Activated T-cell treated with anti-CD3 and anti-CD28 coated beads, Interleukin-2, amount 50 U/mL, for 4 hours (primary cell): ENCODE data around the gene PIEZO1. TPM values are rescaled to one million over a fixed set of nuclear protein-coding genes. Genes with fewer than 3 reads are reported as not detected.
"Not testable (repeated sequence)": the region's sequence is repeated elsewhere in the genome, so short reads cannot be mapped to it uniquely, and the experiment has no call there.

Source experiments
- ATAC-seq, 2 donors: fragments of 200-7000 bp; cut with Tn5 transposase; one replicate each; pipeline ENCODE4 v1.10.0; 2021
- DNase-seq: peaks from one replicate; pipeline ENCODE4 v3.0.0-alpha.2; 2020
- H3K27me3 Mint-ChIP-seq: one replicate; pipeline ENCODE4 v1.8.0; 2021; ENCODE audit warnings: low read depth, mixed read lengths
- H3K36me3 Mint-ChIP-seq: one replicate; pipeline ENCODE4 v1.8.0; 2022; ENCODE audit warnings: mixed read lengths; ENCODE audit not compliant: insufficient read depth
- H3K4me1 Mint-ChIP-seq: one replicate; pipeline ENCODE4 v1.8.0; 2021; ENCODE audit warnings: low read depth, mixed read lengths
- H3K4me3 Mint-ChIP-seq: one replicate; pipeline ENCODE4 v1.8.0; 2021; ENCODE audit warnings: mild to moderate bottlenecking, moderate library complexity, mixed read lengths
- H3K9me3 Mint-ChIP-seq: one replicate; pipeline ENCODE4 v1.8.0; 2021; ENCODE audit warnings: mixed read lengths
- total RNA-seq, 3 donors: library from RNA; stranded (reverse); gene quantifications; one replicate each; pipeline ENCODE4 v1.2.1, GENCODE V29; 2021

Gene PIEZO1
- total RNA-seq, 3 donors from 2014 or later: 116 to 171 (median 139) TPM

- peaks cover 31% of the 10 kb centered on the region for H3K4me1 Mint-ChIP-seq
- no peaks in the 10 kb centered on the region for H3K36me3 Mint-ChIP-seq
- no peaks in the 10 kb centered on the region for H3K9me3 Mint-ChIP-seq
- DNase-seq (no peak), ATAC-seq (no peak)
- H3K27me3 Mint-ChIP-seq: no peaks in the 10 kb centered on the region
- no peak overlapping the region for H3K4me3 Mint-ChIP-seq
Measured at GRCh38 chr16:88775825-88776224, 9.2 kb downstream of the PIEZO1 start.

GRCh38 chr16:88774544-88775393 lies 10.3 kb downstream of the PIEZO1 start:
- H3K4me1 Mint-ChIP-seq: peaks cover 23% of the 10 kb centered on the region
- H3K27me3 Mint-ChIP-seq: no peaks in the 10 kb centered on the region
- ATAC-seq (no peak), DNase-seq (no peak)
- no peaks in the 10 kb centered on the region for H3K9me3 Mint-ChIP-seq
- no peak overlapping the region for H3K4me3 Mint-ChIP-seq
- no peaks in the 10 kb centered on the region for H3K36me3 Mint-ChIP-seq

DNA sequence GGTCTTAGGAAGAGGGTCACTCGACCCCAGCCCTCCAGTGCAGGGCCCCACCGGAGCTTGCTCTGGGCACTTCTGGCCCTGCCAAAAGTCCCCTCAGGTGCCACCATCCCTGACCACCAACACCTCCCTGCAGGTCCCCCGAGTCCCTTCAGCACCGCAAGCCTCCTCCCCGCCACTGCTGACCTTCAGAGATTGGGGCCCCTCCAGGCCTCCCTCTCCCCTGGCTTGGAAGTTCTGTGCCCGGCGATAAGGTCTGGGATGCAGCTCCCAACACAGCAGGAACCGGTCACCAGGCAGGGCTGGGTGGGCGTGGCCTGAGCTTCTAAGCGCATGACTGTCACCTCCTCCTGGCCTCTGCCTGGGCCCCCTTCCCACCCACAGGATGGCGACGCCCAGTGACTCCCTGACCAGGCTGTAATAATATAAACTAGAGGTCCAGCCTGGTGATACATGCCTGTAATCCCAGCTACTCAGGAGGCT lies 11.2 kb downstream of the PIEZO1 start:
- H3K4me1 Mint-ChIP-seq: peaks cover 25% of the 10 kb centered on the region
- H3K27me3 Mint-ChIP-seq: no peaks in the 10 kb centered on the region
- H3K4me3 Mint-ChIP-seq: no peak overlapping the region

DNA sequence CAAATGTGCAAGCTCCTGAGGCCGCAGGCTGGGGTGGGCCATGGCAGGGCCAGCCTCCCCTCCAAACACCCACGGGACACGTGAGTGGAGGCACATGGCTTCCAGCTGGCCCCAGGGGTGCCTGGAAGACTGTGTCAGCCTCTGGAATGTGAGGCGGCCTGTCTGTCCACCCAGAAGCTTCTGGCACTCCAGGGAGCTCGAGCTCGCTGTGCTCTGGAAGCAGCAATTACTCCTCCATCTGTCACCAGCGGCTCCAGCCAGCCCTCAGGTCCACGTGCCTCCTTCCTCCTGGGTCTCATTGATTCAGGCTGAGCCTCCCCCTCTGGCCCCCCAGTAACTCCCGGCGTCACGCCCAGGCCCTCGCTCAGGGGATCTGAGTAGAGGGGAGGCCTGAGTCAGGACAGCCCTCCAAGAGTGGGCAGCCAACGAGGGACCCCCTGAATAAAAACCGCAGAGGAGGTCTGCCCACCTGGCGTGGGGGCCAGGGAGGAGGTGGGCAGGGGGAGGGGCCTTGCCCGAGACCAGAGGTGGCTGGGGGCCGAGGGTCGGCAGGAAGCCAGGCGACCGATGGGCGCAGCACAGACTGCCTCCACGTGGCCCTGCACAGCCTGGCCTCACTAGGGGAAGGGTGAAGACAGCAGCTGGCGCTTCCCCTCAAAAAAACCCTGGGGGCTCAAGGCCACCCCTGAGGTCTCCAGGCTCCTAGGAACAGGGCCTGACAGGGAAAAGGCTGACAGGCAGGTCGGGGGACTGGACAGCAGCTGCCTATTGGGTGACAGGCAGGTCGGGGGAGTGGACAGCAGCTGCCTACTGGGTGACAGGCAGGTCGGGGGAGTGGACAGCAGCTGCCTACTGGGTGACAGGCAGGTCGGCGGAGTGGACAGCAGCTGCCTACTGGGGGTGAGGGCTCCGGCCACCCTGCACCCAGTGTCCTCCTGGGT lies 11.9 kb downstream of the PIEZO1 start:
- Mint-ChIP-seq H3K4me3 (no peak overlapping the region), H3K36me3 (no peaks in the 10 kb centered on the region), H3K27me3 (no peaks in the 10 kb centered on the region), H3K9me3 (no peaks in the 10 kb centered on the region), H3K4me1 (peaks cover 23% of the 10 kb centered on the region)
- ATAC-seq (no peak), DNase-seq (no peak)

More for the DNA sequence above, 11.2 kb downstream of the PIEZO1 start:
- no peaks in the 10 kb centered on the region for H3K9me3 Mint-ChIP-seq
- H3K36me3 Mint-ChIP-seq: no peaks in the 10 kb centered on the region
- ATAC-seq: no peak
- no peak for DNase-seq

- not testable (repeated sequence) for H3K4me3 Mint-ChIP-seq, DNase-seq, ATAC-seq, H3K9me3 Mint-ChIP-seq, H3K36me3 Mint-ChIP-seq, H3K27me3 Mint-ChIP-seq
- peaks cover 28% of the 10 kb centered on the region for H3K4me1 Mint-ChIP-seq
Measured at GRCh38 chr16:88771781-88772180, 13.2 kb downstream of the PIEZO1 start.

GRCh38 chr16:88771294-88771772 lies 13.7 kb downstream of the PIEZO1 start:
- no peaks in the 10 kb centered on the region for H3K36me3 Mint-ChIP-seq
- DNase-seq: no peak
- no peak overlapping the region for H3K4me3 Mint-ChIP-seq
- peaks cover 29% of the 10 kb centered on the region for H3K4me1 Mint-ChIP-seq
- H3K9me3 Mint-ChIP-seq: no peaks in the 10 kb centered on the region
- no peaks in the 10 kb centered on the region for H3K27me3 Mint-ChIP-seq
- no peak for ATAC-seq

GRCh38 chr16:88770461-88771293 lies 14.3 kb downstream of the PIEZO1 start:
- no peaks in the 10 kb centered on the region for H3K27me3 Mint-ChIP-seq
- no peak for DNase-seq
- no peak overlapping the region for H3K4me3 Mint-ChIP-seq
- peak; percentile 63 to 75 for ATAC-seq
- H3K9me3 Mint-ChIP-seq: no peaks in the 10 kb centered on the region
- H3K36me3 Mint-ChIP-seq: no peaks in the 10 kb centered on the region
- peaks cover 34% of the 10 kb centered on the region for H3K4me1 Mint-ChIP-seq

DNA sequence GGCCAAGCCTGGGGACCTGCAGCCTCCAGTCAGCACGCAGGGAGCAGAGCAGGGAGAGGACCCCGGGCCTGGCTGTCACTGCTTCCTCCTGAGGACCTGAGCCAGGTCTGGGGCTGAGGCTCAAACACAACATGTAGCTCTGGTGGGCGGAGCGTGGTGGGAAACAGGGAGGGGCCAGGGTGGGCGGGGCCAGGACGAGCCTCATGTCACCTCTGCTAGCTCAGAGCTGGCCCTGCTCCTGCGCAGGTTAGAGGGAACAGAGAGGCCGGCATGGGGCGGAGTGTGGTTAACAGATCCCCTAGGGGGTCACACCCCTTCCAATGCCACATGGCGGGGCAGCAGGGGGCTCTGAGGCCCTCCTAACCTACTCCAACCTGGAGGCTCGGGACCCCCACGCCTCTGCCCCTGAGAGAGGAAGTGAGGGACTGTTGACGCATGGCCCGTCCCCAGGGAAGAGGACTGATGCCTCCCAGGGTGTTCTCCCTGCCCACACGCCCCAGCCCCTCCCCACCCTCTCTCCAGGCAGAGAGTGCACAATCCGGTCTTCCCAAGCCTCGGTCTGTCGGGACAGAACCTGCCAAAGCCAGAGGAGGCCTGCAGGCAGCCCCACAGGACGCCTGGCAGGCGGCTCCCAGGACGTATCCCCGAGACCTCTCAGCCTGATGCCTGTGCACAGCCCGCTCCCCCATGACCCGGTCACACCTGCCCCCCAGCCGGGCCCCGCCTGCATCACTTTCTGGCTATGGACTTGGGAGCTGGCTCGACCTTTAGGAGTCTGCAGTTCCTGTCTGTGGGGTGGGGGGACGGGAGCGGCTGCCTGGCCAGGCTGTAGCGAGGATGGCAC lies 15.2 kb downstream of the PIEZO1 start:
- peak; percentile 48 to 51 for ATAC-seq
- no peaks in the 10 kb centered on the region for H3K36me3 Mint-ChIP-seq
- H3K4me3 Mint-ChIP-seq: no peak overlapping the region
- peaks cover 35% of the 10 kb centered on the region for H3K4me1 Mint-ChIP-seq
- H3K9me3 Mint-ChIP-seq: no peaks in the 10 kb centered on the region
- H3K27me3 Mint-ChIP-seq: no peaks in the 10 kb centered on the region
- no peak for DNase-seq

GRCh38 chr16:88768071-88768783 lies 16.8 kb downstream of the PIEZO1 start:
- peaks cover 38% of the 10 kb centered on the region for H3K4me1 Mint-ChIP-seq
- DNase-seq (no peak), ATAC-seq (no peak)
- H3K27me3 Mint-ChIP-seq: no peaks in the 10 kb centered on the region
- no peaks in the 10 kb centered on the region for H3K36me3 Mint-ChIP-seq
- H3K9me3 Mint-ChIP-seq: no peaks in the 10 kb centered on the region
- H3K4me3 Mint-ChIP-seq: no peak overlapping the region

GRCh38 chr16:88767546-88768070 lies 17.4 kb downstream of the PIEZO1 start:
- no peaks in the 10 kb centered on the region for H3K36me3 Mint-ChIP-seq
- H3K9me3 Mint-ChIP-seq: no peaks in the 10 kb centered on the region
- H3K4me3 Mint-ChIP-seq: no peak overlapping the region
- no peaks in the 10 kb centered on the region for H3K27me3 Mint-ChIP-seq
- H3K4me1 Mint-ChIP-seq: peaks cover 36% of the 10 kb centered on the region
- ATAC-seq: no peak
- no peak for DNase-seq

DNA sequence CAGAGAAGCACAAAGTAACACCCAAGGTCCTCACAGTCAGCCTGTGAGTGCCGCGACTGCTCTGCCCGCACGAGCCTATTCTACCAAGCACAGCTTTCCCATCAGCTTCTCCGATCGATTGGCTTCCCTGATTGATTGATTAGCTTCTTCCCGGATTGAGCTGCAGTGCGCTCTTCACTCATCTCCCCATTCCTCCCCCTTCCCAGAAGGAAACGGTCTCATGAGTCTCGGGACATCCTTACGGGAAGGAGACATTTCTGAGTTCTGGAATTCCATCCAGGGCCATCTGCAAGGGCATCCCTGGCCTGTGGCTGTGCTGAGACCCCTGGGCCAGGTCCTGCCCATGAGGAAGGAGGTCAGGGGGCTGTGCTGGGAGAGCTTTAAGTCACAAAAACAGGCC lies 18.0 kb downstream of the PIEZO1 start:
- H3K36me3 Mint-ChIP-seq: no peaks in the 10 kb centered on the region
- H3K27me3 Mint-ChIP-seq: no peaks in the 10 kb centered on the region
- no peak overlapping the region for H3K4me3 Mint-ChIP-seq
- no peaks in the 10 kb centered on the region for H3K9me3 Mint-ChIP-seq
- DNase-seq (no peak), ATAC-seq (no peak)
- H3K4me1 Mint-ChIP-seq: peaks cover 36% of the 10 kb centered on the region

- Mint-ChIP-seq H3K9me3 (no peaks in the 10 kb centered on the region), H3K36me3 (no peaks in the 10 kb centered on the region), H3K27me3 (no peaks in the 10 kb centered on the region), H3K4me3 (no peak overlapping the region), H3K4me1 (peaks cover 35% of the 10 kb centered on the region)
- ATAC-seq (no peak), DNase-seq (no peak)
Measured at GRCh38 chr16:88764913-88765349, 20.1 kb downstream of the PIEZO1 start.
